Ascending aorta (tissue), 2 donors: ENCODE data around the gene TTC7B. TPM values are rescaled to one million over a fixed set of nuclear protein-coding genes. Genes with fewer than 3 reads are reported as not detected.

Source experiments
- DNase-seq, 2 donors: peaks; one replicate each; pipeline ENCODE4 v3.0.0-alpha.2; 2019; ENCODE audit warnings: low spot score in 2 of 2
- H3K27ac ChIP-seq, 2 donors: fragments of 200-600 bp; sonication (generic); one replicate each; pipeline ENCODE4 v1.5.1; 2016 to 2017; ENCODE audit warnings: mild to moderate bottlenecking in 1 of 2
- H3K27me3 ChIP-seq: fragments of 200-600 bp; sonication (generic); one replicate; pipeline ENCODE4 v1.5.1; 2017
- H3K36me3 ChIP-seq, 2 donors: fragments of 200-600 bp; sonication (generic); one replicate each; pipeline ENCODE4 v1.5.1; 2016
- H3K4me1 ChIP-seq, 2 donors: fragments of 200-600 bp; sonication (generic); one replicate each; pipeline ENCODE4 v1.5.1; 2016 to 2017; ENCODE audit warnings: mild to moderate bottlenecking in 1 of 2
- H3K4me3 ChIP-seq, 2 donors: fragments of 200-600 bp; sonication (generic); one replicate each; pipeline ENCODE4 v1.5.1; 2016 to 2017; ENCODE audit warnings: mild to moderate bottlenecking in 1 of 2
- H3K9me3 ChIP-seq, 2 donors: fragments of 200-600 bp; sonication (generic); one replicate each; pipeline ENCODE4 v1.5.1; 2016
- intact Hi-C: fragments of 100-400 bp; cut with DNase I; formaldehyde crosslinking; loops from one replicate; pipeline ENCODE4 v1.15.1; 2023
- total RNA-seq: library from RNA; depleted of rRNA; stranded (reverse); fragments of >200 nt; gene quantifications from one replicate; pipeline ENCODE4 v1.1.0, GENCODE V29; 2016
- TF ChIP-seq, protein P1 (sequence below), 3 experiments: fragments of 200-600 bp in 2 of 3; fragments of 450-650 bp in 1 of 3; sonication (generic) in 2 of 3; IDR thresholded peaks; one replicate each; pipeline ENCODE4 v1.5.1; 2016 to 2019; ENCODE audit warnings: antibody characterized with exemption in 3 of 3, mild to moderate bottlenecking in 1 of 3, moderate library complexity in 1 of 3

TTC7B gene
- total RNA-seq, 1 donor from 2014 or later = 18.5 TPM

DNA sequence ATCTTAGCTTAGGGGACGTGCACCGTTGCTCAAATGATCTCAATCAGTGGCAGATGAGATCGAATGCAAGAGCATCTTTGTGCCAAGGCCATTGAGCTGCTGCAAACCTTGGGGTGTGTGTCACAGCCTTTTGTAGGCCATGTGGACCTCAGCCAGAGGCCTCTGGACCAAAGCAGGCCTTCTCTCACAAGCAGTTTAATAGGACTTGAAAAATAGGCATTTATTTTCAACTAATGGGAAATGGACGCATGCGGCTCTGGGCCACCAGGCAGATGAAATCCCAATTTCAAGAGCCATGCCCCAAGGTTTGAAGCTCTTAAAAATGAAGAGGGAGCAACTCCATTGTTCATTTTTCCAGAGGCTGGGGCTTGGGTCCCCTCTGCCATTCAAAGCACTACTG, 87.3 kb downstream of the TTC7B start:
- intact Hi-C loops = no loop called here
- no peak for DNase-seq
- Histone ChIP-seq H3K4me3 (no peak overlapping the region), H3K9me3 (no peaks in the 10 kb centered on the region), H3K27me3 (no peaks in the 10 kb centered on the region), H3K27ac (peak overlapping the region in 1 of 2 donors; percentile 49), H3K4me1 (peaks cover 2 to 21% of the 10 kb centered on the region in 2 donors), H3K36me3 (no peaks in the 10 kb centered on the region)
- TF ChIP-seq, protein P1, sequence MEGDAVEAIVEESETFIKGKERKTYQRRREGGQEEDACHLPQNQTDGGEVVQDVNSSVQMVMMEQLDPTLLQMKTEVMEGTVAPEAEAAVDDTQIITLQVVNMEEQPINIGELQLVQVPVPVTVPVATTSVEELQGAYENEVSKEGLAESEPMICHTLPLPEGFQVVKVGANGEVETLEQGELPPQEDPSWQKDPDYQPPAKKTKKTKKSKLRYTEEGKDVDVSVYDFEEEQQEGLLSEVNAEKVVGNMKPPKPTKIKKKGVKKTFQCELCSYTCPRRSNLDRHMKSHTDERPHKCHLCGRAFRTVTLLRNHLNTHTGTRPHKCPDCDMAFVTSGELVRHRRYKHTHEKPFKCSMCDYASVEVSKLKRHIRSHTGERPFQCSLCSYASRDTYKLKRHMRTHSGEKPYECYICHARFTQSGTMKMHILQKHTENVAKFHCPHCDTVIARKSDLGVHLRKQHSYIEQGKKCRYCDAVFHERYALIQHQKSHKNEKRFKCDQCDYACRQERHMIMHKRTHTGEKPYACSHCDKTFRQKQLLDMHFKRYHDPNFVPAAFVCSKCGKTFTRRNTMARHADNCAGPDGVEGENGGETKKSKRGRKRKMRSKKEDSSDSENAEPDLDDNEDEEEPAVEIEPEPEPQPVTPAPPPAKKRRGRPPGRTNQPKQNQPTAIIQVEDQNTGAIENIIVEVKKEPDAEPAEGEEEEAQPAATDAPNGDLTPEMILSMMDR (IDR thresholded peaks at IDR 0.05) = no peak

DNA sequence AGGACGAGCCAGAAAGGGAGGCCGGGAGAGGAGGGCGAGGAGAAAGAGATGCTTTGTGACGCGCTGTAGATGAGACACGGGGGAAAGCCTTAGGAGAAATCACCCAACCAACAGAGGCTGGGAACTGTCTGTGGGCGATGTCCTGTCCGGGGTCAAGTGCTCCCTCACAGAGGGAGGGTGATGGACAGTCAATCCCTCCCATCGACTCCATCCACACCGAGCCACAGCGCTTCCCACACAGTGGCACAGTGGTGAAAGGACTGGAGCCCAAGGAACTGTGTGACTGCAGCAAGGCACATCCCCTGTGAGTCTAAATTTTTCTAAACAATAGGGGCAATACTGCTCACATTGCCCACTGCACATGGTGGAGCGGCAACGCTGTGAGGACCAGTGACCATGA, 89.1 kb downstream of the TTC7B start:
- no peak for DNase-seq
- Histone ChIP-seq H3K9me3 (no peaks in the 10 kb centered on the region), H3K27me3 (no peaks in the 10 kb centered on the region), H3K27ac (no peak overlapping the region), H3K4me1 (peaks cover 2 to 16% of the 10 kb centered on the region in 2 donors), H3K36me3 (no peaks in the 10 kb centered on the region), H3K4me3 (no peak overlapping the region)
- TF ChIP-seq, protein P1 (IDR thresholded peaks at IDR 0.05) = no peak
- intact Hi-C loops = no loop called here

DNA sequence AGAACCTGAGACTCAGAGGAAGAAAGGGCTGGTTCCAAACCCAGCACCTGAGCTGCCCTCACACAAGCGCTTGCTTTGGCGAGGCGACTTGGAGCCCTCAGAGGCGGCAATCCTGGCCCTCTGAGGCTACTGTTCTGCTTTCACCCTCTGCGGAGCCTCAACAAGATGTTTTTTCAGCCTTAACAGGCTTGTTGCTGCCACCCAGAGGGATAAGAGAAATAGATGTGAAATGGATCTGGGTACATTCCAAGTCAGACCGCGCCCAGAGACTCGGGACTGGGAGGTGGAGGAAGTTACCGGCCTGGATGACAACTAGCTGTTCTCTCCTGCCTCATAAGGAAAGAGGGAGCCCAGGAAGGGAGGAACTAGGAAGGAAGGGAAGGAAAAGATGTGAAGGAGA, 89.6 kb downstream of the TTC7B start:
- Histone ChIP-seq H3K4me3 (no peak overlapping the region), H3K27ac (no peak overlapping the region), H3K27me3 (no peaks in the 10 kb centered on the region), H3K36me3 (no peaks in the 10 kb centered on the region), H3K4me1 (peaks cover 2 to 16% of the 10 kb centered on the region in 2 donors), H3K9me3 (no peaks in the 10 kb centered on the region)
- intact Hi-C loops = no loop called here
- DNase-seq = peak in 1 of 2 donors; percentile 78
- TF ChIP-seq, protein P1 (IDR thresholded peaks at IDR 0.05) = peak in 1 of 3 experiments; percentile 28

DNA sequence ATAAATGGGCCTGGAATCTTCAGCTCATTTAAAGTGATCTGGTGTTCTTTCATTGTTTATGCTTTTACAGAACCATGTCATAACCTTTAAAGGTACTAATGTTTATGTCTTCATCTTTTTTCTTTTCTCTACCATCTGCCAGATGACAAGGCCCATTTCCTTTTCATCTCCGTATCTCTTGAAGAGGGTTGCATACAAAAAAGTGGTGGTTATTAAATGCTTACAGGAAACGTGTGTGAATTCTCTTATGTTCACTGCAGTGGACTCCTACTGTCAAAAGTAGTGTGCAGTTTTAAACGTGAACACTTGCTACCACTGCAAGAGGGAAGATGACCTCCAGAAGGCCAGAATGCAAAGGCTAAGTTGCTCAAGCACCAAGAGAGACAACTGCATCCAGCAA, 91.4 kb downstream of the TTC7B start:
- Histone ChIP-seq H3K27ac (no peak overlapping the region), H3K27me3 (no peaks in the 10 kb centered on the region), H3K36me3 (no peaks in the 10 kb centered on the region), H3K4me1 (peaks cover 2 to 16% of the 10 kb centered on the region in 2 donors), H3K9me3 (no peaks in the 10 kb centered on the region), H3K4me3 (no peak overlapping the region)
- no peak for DNase-seq
- TF ChIP-seq, protein P1 (IDR thresholded peaks at IDR 0.05) = no peak
- intact Hi-C loops = no loop called here

DNA sequence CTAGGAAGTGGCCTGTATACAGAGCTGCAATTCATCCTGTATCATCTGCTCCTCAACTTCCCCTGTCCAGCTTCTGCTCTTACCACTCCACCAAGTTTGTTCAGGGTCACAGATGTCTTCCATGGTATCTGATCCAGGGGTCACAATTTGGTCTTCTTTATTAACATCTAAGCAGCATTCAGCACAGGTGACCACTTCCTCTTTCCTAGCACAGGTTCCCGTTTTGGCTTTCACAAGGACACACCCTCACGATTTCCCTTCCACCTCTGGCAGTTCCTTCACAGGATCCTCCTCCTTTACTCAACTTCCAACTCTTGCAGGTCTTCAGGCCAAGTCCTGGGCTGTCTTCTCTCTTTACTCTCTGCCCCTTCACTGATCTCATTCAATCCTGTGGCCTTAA, 93.6 kb downstream of the TTC7B start:
- intact Hi-C loops = no loop called here
- Histone ChIP-seq H3K9me3 (no peaks in the 10 kb centered on the region), H3K4me3 (no peak overlapping the region), H3K36me3 (no peaks in the 10 kb centered on the region), H3K27me3 (no peaks in the 10 kb centered on the region), H3K4me1 (peaks cover 0 to 9% of the 10 kb centered on the region in 2 donors), H3K27ac (no peak overlapping the region)
- DNase-seq = no peak
- TF ChIP-seq, protein P1 (IDR thresholded peaks at IDR 0.05) = no peak
